Glutamatergic neuron (in vitro differentiated cells): Measurements from ENCODE around the gene HMGCL. TPM values are rescaled to one million over a fixed set of nuclear protein-coding genes. Genes with fewer than 3 reads are reported as not detected.

Source experiments
- DNase-seq: peaks from one replicate; pipeline ENCODE4 v3.0.0; 2022
- H3K27ac Mint-ChIP-seq: one replicate; pipeline ENCODE4 v1.8.0; 2020; ENCODE audit warnings: mild to moderate bottlenecking, mixed read lengths, inconsistent platforms; ENCODE audit not compliant: unreplicated experiment
- H3K27me3 Mint-ChIP-seq: one replicate; pipeline ENCODE4 v1.8.0; 2020; ENCODE audit warnings: mild to moderate bottlenecking, moderate library complexity, mixed read lengths, inconsistent platforms; ENCODE audit not compliant: unreplicated experiment
- H3K36me3 Mint-ChIP-seq: one replicate; pipeline ENCODE4 v1.8.0; 2020; ENCODE audit warnings: mild to moderate bottlenecking, mixed read lengths, inconsistent platforms; ENCODE audit not compliant: unreplicated experiment
- H3K4me1 Mint-ChIP-seq: one replicate; pipeline ENCODE4 v1.8.0; 2020; ENCODE audit warnings: mild to moderate bottlenecking, low read depth, mixed read lengths, inconsistent platforms; ENCODE audit not compliant: unreplicated experiment
- H3K4me3 Mint-ChIP-seq: one replicate; pipeline ENCODE4 v1.8.0; 2020; ENCODE audit warnings: mild to moderate bottlenecking, mixed read lengths, inconsistent platforms; ENCODE audit not compliant: unreplicated experiment
- H3K9me3 Mint-ChIP-seq: one replicate; pipeline ENCODE4 v1.8.0; 2020; ENCODE audit warnings: mild to moderate bottlenecking, moderate library complexity, mixed read lengths, inconsistent platforms; ENCODE audit not compliant: unreplicated experiment
- total RNA-seq: library from RNA; stranded (reverse); fragmentation: NEBNext Ultra II Directional; extraction: Animal tissue kit (Norgen Biotek cat#: 25700); gene quantifications from one replicate; pipeline ENCODE4 v1.2.1, GENCODE V29; 2021; ENCODE audit not compliant: unreplicated experiment
- TF ChIP-seq, protein P1 (sequence below): fragments of 200-600 bp; sonication (generic); IDR thresholded peaks from one replicate; pipeline ENCODE4 v1.5.0; 2021; ENCODE audit not compliant: partially characterized antibody, unreplicated experiment

HMGCL gene
- total RNA-seq, 1 donor from 2014 or later = 19.4 TPM

DNA sequence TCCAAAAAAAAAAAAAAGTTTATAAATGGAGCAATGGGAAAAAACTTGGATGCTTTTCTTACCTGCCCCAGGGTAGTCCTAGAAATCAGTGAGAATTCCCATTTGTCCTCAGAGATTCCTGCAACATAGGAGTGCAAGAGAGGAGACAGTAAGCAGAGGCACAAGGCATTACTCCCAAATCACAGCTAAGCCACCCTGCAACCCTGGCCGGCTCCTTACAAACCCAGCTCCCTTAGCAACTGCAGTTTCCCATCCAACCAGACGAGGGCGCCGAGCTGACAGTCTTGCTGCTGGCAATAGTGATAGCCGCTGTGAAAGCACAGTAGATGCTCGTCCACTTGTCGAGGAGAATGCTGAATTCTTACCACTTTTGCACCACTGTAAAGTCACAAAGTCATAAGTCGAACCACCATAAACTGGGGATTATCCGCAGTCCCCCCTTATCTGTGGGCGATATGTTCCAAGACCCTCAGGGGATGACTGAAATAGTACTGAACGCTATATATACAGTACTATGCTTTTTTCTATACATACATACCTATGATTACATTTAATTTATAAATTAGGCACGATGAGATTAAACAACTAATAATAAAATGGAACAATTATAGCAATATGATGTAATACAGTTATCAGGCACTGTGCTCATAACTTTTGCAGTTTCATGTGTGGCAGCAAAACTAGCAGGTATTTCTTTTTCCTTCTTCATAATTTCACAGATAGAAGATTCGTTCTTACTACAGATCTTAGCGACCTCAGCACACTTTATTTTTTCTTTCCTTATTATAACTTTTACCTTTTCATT is 53.0 kb downstream of the HMGCL start:
- Mint-ChIP-seq H3K36me3 (no peaks in the 10 kb centered on the region), H3K9me3 (peaks cover 2% of the 10 kb centered on the region), H3K27ac (no peak overlapping the region), H3K4me3 (no peak overlapping the region), H3K27me3 (no peaks in the 10 kb centered on the region), H3K4me1 (peaks cover 3% of the 10 kb centered on the region)
- DNase-seq = peak; percentile 95
- TF ChIP-seq, protein P1, sequence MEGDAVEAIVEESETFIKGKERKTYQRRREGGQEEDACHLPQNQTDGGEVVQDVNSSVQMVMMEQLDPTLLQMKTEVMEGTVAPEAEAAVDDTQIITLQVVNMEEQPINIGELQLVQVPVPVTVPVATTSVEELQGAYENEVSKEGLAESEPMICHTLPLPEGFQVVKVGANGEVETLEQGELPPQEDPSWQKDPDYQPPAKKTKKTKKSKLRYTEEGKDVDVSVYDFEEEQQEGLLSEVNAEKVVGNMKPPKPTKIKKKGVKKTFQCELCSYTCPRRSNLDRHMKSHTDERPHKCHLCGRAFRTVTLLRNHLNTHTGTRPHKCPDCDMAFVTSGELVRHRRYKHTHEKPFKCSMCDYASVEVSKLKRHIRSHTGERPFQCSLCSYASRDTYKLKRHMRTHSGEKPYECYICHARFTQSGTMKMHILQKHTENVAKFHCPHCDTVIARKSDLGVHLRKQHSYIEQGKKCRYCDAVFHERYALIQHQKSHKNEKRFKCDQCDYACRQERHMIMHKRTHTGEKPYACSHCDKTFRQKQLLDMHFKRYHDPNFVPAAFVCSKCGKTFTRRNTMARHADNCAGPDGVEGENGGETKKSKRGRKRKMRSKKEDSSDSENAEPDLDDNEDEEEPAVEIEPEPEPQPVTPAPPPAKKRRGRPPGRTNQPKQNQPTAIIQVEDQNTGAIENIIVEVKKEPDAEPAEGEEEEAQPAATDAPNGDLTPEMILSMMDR = peak; percentile 86

GRCh38 chr1:23768733-23769132 is 56.5 kb downstream of the HMGCL start:
- no peaks in the 10 kb centered on the region for H3K9me3 Mint-ChIP-seq
- TF ChIP-seq, protein P1 = no peak
- no peaks in the 10 kb centered on the region for H3K36me3 Mint-ChIP-seq
- no peaks in the 10 kb centered on the region for H3K4me1 Mint-ChIP-seq
- no peak for DNase-seq
- H3K27me3 Mint-ChIP-seq = peaks cover 2% of the 10 kb centered on the region
- H3K4me3 Mint-ChIP-seq = no peak overlapping the region
- H3K27ac Mint-ChIP-seq = no peak overlapping the region

DNA sequence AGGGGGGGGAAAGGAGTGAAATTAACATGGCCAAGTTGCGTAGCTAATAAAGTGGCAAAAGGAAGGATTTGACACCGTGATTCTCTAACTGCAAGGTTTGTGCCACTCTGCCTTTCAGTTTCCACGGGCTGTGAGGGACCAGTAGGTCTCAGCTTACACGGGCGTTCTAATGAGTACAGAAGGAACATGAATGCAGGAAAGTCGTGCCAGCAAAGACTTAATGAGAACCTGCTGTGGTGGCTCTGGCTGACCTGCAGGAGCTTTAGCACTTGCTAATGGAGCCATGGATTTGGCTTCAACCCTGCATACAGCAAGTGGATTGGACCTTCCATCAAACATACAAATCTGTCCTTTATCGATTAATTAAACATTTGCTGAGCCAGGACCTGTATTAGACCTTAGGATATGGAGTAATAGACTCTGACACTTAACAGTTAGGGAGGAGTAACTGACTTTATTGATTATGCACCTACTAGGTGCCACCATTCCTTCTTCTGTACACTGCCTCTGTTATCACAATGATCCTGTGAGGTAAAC is 62.1 kb downstream of the HMGCL start:
- Mint-ChIP-seq H3K27ac (no peak overlapping the region), H3K27me3 (peaks cover 6% of the 10 kb centered on the region), H3K4me1 (peaks cover 2% of the 10 kb centered on the region), H3K4me3 (no peak overlapping the region), H3K36me3 (no peaks in the 10 kb centered on the region), H3K9me3 (no peaks in the 10 kb centered on the region)
- TF ChIP-seq, protein P1 = no peak
- no peak for DNase-seq

GRCh38 chr1:23759277-23759676 is 66.0 kb downstream of the HMGCL start:
- TF ChIP-seq, protein P1 = no peak
- H3K9me3 Mint-ChIP-seq = no peaks in the 10 kb centered on the region
- peaks cover 2% of the 10 kb centered on the region for H3K4me1 Mint-ChIP-seq
- DNase-seq = no peak
- no peaks in the 10 kb centered on the region for H3K36me3 Mint-ChIP-seq
- peaks cover 6% of the 10 kb centered on the region for H3K27me3 Mint-ChIP-seq
- H3K4me3 Mint-ChIP-seq = no peak overlapping the region
- H3K27ac Mint-ChIP-seq = peak overlapping the region; percentile 48

DNA sequence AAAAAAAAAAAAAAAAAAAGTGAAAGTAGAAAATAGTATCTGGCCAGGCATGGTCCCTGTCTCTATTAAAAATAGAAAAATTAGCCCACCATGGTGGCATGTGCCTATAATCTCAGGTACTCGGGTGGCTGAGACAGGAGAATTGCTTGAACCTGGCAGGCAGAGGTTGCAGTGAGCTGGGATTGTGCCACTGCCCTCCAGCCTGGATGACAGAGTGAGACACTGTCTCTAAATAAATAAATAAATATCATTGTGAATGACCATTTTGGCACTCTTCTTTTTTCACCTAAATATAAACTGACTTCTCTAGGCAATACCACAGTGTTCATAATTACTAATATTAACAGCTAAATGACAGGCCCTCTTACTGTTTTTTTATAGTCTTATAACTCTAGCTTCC is 67.4 kb downstream of the HMGCL start:
- H3K4me3 Mint-ChIP-seq = no peak overlapping the region
- no peak for DNase-seq
- H3K36me3 Mint-ChIP-seq = no peaks in the 10 kb centered on the region
- H3K9me3 Mint-ChIP-seq = no peaks in the 10 kb centered on the region
- H3K27ac Mint-ChIP-seq = no peak overlapping the region
- TF ChIP-seq, protein P1 = no peak
- peaks cover 4% of the 10 kb centered on the region for H3K27me3 Mint-ChIP-seq
- peaks cover 2% of the 10 kb centered on the region for H3K4me1 Mint-ChIP-seq
